AG09319 (cell line): ENCODE data around the gene ALKBH8.
"Not testable (repeated sequence)": the region's sequence is repeated elsewhere in the genome, so short reads cannot be mapped to it uniquely, and the experiment has no call there.

ENCODE experiments used
- DNase-seq: peaks from one replicate; pipeline ENCODE4 v3.0.0-alpha.2; 2010; ENCODE audit warnings: low read depth; ENCODE audit errors: extremely low read depth
- TF ChIP-seq, protein P1 (sequence below): IDR thresholded peaks from 2 replicates; pipeline ENCODE4 v1.5.1; 2011; ENCODE audit warnings: low read depth, mild to moderate bottlenecking, inconsistent platforms, low read length, moderate library complexity

The ALKBH8 gene

DNA sequence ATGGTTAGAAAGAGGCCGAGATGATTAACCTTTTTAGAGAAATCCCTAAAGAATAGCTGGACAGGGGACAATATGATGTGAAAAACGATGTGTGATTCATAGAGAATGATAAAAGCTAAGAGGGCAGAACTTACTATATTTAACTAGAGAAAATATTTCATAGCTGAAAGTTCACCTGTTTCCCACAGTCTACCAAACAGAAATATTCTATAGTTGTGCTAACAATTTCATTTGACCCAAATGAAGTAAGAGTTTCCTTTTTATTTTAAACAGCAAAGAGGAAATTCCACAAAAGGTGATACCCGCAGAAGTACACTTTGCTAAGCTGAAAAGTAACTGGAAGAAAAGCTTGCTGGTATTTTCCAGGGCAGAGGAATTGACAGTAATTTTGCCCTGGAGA, 26.7 kb downstream of the ALKBH8 start:
- DNase-seq: no peak

DNA sequence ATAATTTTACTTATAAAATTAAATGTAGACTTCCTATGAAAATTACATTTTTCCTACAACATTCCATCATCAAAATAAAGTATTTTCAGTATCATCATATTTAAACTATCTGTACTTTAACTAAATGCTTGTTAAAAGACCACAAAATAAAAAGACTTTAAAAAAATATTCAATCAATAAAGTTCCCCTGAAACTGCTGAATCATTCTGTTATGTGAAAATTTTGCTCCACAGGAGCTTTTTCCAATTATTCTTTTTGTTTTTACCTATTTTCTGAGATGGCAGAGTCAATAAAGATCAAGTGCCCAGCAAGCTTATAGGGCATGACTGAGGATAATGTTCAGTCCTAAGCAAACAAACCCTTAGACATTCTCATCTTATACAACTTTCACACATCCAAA, 27.3 kb downstream of the ALKBH8 start:
- no peak for DNase-seq
- TF ChIP-seq, protein P1, sequence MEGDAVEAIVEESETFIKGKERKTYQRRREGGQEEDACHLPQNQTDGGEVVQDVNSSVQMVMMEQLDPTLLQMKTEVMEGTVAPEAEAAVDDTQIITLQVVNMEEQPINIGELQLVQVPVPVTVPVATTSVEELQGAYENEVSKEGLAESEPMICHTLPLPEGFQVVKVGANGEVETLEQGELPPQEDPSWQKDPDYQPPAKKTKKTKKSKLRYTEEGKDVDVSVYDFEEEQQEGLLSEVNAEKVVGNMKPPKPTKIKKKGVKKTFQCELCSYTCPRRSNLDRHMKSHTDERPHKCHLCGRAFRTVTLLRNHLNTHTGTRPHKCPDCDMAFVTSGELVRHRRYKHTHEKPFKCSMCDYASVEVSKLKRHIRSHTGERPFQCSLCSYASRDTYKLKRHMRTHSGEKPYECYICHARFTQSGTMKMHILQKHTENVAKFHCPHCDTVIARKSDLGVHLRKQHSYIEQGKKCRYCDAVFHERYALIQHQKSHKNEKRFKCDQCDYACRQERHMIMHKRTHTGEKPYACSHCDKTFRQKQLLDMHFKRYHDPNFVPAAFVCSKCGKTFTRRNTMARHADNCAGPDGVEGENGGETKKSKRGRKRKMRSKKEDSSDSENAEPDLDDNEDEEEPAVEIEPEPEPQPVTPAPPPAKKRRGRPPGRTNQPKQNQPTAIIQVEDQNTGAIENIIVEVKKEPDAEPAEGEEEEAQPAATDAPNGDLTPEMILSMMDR: no peak

More for the DNA sequence above, 26.7 kb downstream of the ALKBH8 start:
- TF ChIP-seq, protein P1: no peak

DNA sequence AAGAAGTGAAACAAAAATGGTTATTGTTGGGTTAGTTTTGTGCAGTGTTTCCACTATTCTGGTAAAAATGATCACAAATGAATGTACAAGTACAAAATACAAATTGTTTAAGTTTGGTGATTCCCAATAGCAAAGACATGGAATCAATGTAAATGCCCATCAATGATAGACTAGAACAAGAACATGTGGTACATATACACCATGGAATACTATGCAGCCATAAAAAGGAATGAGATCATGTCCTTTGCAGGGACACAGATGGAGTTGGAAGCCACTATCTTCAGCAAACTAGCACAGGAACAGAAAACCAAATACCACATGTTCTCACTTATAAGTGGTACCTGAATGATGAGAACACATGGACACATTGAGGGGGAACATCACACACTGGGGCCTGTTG, 28.4 kb downstream of the ALKBH8 start:
- not testable (repeated sequence) for DNase-seq

DNA sequence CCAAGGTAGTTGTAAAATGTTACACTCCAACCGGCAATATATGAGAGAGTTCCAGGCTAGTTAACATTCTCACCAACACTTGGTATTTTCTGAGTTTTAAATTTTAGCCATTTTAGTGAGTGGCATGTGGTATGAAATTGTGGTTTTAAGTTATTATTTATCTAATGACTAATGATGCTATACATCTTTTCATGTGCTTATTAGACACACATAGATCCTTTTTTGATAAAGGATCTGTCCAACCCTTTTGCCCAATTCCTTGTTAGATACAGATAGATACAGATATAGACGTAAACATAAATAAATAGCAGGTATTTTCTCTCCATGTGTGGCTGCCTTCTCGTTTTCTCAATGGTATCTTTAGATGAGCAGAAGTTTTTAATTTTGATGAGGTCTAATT, 39.3 kb downstream of the ALKBH8 start:
- TF ChIP-seq, protein P1: no peak
- no peak for DNase-seq

DNA sequence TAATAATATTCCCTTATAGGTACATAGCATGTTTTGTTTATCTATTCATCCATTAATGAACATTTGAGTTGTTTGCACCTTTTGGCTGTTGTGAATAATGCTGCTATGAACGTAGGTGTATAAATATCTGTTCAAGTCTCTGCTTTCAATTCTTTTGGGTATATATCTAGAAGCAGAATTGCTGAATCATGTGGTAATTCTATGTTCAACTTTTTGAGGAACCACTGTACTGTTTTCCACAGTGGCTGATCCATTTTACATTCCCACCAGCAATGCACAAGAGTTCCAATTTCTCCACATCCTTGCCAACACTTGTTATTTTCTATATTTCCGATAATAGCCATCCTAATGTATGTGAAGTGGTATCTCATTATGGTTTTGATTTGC, 56.7 kb downstream of the ALKBH8 start:
- TF ChIP-seq, protein P1: no peak
- no peak for DNase-seq

DNA sequence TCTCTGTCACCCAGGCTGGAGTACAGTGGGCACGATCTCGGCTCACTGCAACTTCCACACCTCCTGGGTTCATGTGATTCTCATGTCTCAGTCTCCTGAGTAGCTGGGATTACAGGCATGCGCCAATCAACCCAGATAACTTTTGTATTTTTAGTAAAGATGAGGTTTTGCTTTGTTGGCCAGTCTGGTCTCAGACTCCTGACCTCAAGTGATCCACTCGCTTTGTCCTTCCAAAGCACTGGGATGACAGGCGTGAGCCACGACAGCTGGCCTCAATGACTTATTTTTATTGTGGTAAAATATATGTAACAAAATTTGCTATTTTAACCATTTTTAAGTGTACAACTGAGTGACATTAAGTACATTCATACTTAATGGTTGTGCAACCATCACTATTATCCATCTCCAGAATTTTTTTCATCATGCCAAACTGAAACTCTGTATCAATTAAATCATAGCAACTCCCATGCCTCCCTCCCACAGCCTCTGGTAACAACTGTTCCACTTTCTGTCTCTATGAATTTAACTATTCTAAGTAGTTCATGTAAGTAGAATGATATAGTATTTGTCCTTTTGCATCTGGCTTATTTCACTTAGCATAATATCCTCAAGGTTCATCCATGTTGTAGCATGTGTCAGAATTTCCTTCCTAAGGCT, 57.2 kb downstream of the ALKBH8 start:
- TF ChIP-seq, protein P1: no peak
- no peak for DNase-seq

DNA sequence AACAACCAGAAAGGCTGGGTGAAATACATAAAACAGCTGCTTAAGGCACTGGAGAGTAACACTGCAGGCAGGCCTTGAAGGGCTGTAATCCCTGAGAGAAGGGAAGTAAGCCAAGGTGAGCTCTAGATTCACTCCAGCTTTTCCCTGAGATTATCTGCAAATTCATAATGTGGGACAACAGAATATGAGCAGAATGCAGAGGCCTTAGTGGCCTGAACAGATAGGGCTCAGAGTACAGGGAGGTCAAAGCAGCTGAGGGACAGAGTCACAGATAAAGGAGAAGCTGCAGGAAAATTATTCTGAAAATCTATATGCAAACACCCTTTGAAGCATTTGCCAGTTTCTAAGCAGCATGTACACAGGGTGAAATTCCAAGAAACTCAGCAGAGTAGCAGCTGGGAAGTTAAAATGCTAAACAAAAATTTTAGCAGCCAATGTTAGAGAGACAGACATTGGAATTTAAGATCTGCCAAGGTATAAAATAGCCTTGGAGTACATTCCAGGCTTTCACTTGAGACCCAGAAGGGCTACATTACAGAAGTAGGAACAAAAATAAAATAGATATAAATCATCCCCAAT, 59.8 kb downstream of the ALKBH8 start:
- DNase-seq: no peak
- TF ChIP-seq, protein P1: no peak

GRCh38 chr11:107504981-107505380, 60.6 kb downstream of the ALKBH8 start:
- TF ChIP-seq, protein P1: no peak
- DNase-seq: no peak
